Mucosa of descending colon (tissue), 3 donors: Measurements from ENCODE around the gene METTL15. TPM values are rescaled to one million over a fixed set of nuclear protein-coding genes. Genes with fewer than 3 reads are reported as not detected.
A peak's percentile ranks its signal among the peaks of the same experiment; 100 is the strongest.
"Not testable (repeated sequence)": the region's sequence is repeated elsewhere in the genome, so short reads cannot be mapped to it uniquely, and the experiment has no call there.

ENCODE experiments used
- ATAC-seq: fragments of 200-7000 bp; cut with Tn5 transposase; one replicate; pipeline ENCODE4 v1.9.1; 2020; ENCODE audit warnings: mild to moderate bottlenecking, moderate library complexity
- DNase-seq, 3 donors: peaks; one replicate each; pipeline ENCODE4 v3.0.0-alpha.2; 2020
- H3K36me3 ChIP-seq: fragments of 200-600 bp; one replicate; pipeline ENCODE4 v1.8.0; 2021; ENCODE audit warnings: low read depth, mild to moderate bottlenecking
- H3K4me1 ChIP-seq: fragments of 200-600 bp; one replicate; pipeline ENCODE4 v1.8.0; 2021; ENCODE audit warnings: low read depth, mild to moderate bottlenecking
- H3K4me3 ChIP-seq: fragments of 200-600 bp; one replicate; pipeline ENCODE4 v1.8.0; 2021; ENCODE audit warnings: mild to moderate bottlenecking
- H3K9me3 ChIP-seq: fragments of 200-600 bp; one replicate; pipeline ENCODE4 v1.8.0; 2021; ENCODE audit warnings: mild to moderate bottlenecking
- intact Hi-C, 2 donors: fragments of 100-400 bp; cut with DNase I in 1 of 2; cut with micrococcal nuclease in 1 of 2; formaldehyde crosslinking; loops; one replicate each; pipeline versions ENCODE4 v1.11.0 to v1.11.1; 2022; cut with DNase I, micrococcal nuclease
- total RNA-seq, 3 donors: library from RNA; stranded (reverse); fragmentation: NEBNext Ultra II Directional in 2 of 3; extraction: Animal tissue kit (Norgen Biotek cat#: 25700) in 2 of 3; gene quantifications; one replicate each; pipeline versions ENCODE4 v1.2.1 to v1.2.4, GENCODE V29; 2021 to 2023
- TF ChIP-seq, protein P1 (sequence below): fragments of 200-600 bp; IDR thresholded peaks from one replicate; pipeline ENCODE4 v1.8.0; 2022; ENCODE audit warnings: antibody characterized with exemption, mild to moderate bottlenecking
- donor health status: DM: no; HTN: no; CAD: no; lungs with moderate emphysema.
- donor health status: DM: no; HTN: no; CAD: no.
- donor health status: DM: no; HTN: yes; CAD: no.

Gene METTL15
- total RNA-seq, 3 donors from 2014 or later = 16.4 to 23.2 (median 17.1) TPM

DNA sequence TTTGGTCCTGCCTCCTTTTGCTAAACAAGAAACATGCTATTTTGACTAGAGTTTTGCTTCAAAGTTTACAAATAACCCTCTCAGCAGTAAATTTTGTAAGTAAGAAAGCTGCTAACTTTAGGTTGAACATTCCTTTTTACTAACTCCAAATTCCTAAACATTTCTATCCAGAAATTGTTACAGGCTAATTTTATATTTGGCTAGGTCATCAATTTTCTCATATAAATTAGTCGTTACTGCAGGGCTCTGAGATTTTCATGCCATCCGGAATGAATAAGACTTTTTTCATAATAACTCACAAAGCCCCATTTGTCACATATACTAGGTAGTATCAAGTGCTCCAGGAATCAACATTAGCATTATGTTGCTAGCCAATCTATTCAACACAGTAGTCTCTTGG lies 143.1 kb downstream of the METTL15 start:
- DNase-seq (no peak), ATAC-seq (no peak)
- intact Hi-C loops = no loop called here
- H3K36me3 ChIP-seq = no peaks in the 10 kb centered on the region
- H3K9me3 ChIP-seq = no peaks in the 10 kb centered on the region
- H3K4me1 ChIP-seq = no peaks in the 10 kb centered on the region
- no peak overlapping the region for H3K4me3 ChIP-seq
- TF ChIP-seq, protein P1, sequence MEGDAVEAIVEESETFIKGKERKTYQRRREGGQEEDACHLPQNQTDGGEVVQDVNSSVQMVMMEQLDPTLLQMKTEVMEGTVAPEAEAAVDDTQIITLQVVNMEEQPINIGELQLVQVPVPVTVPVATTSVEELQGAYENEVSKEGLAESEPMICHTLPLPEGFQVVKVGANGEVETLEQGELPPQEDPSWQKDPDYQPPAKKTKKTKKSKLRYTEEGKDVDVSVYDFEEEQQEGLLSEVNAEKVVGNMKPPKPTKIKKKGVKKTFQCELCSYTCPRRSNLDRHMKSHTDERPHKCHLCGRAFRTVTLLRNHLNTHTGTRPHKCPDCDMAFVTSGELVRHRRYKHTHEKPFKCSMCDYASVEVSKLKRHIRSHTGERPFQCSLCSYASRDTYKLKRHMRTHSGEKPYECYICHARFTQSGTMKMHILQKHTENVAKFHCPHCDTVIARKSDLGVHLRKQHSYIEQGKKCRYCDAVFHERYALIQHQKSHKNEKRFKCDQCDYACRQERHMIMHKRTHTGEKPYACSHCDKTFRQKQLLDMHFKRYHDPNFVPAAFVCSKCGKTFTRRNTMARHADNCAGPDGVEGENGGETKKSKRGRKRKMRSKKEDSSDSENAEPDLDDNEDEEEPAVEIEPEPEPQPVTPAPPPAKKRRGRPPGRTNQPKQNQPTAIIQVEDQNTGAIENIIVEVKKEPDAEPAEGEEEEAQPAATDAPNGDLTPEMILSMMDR = no peak

DNA sequence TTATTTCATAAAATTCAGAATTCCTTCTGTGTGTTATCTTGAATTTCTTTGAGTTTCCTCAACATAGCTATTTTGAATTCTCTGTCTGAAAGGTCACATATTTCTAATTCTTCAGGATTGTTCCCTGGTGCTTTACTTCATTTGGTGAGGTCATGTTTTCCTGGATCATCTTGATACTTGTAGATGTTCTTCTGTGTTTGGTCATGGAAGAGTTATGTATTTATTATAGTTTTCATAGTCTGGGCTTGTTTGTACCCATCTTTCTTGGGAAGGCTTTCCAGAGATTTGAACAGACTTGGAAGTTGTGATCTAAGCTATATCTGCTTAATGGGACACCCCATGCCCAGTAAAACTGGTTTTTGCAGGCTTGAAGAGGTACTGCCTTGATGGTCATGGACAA lies 149.6 kb downstream of the METTL15 start:
- Histone ChIP-seq H3K4me3 (no peak overlapping the region), H3K9me3 (no peaks in the 10 kb centered on the region), H3K36me3 (no peaks in the 10 kb centered on the region), H3K4me1 (no peaks in the 10 kb centered on the region)
- TF ChIP-seq, protein P1 = no peak
- ATAC-seq (no peak), DNase-seq (no peak)
- intact Hi-C loops = no loop called here

DNA sequence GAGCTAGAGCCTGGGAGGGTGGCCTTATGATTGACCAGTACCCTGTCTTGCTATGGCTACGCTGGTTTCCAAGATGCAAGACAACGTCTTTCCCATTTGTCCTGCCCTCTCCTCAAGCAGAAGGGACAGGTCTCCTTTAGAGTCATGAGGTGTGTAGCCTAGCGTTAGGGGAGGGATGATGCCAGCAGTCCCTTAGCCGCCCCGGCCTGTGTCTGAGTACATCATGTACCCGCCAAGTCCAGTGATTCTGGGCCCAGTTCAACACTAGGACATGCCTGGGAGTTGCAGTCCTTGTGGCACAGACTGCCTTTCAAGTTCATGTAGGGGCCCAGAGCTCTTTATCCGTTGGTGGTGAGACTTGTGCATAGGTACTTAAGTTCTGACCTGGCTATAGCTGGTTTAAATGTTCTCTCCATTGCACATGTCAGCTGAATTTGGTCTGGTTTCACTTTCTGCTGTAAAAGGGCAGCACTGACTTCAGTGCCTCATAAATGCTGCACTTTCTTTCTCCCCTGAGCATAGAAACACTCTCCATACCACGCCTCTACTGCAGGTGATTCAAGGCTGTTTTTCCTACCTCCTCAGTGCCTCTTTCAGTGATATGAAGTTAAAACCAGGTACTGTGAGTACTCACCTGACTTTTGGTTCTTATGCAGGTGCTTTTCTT lies 151.1 kb downstream of the METTL15 start:
- H3K36me3 ChIP-seq = no peaks in the 10 kb centered on the region
- H3K9me3 ChIP-seq = no peaks in the 10 kb centered on the region
- H3K4me1 ChIP-seq = no peaks in the 10 kb centered on the region
- ATAC-seq (peak; percentile 46), DNase-seq (no peak)
- no peak overlapping the region for H3K4me3 ChIP-seq
- TF ChIP-seq, protein P1 = no peak
- intact Hi-C loops = no loop called here

GRCh38 chr11:28268925-28269324 lies 160.7 kb downstream of the METTL15 start:
- Histone ChIP-seq H3K36me3 (no peaks in the 10 kb centered on the region), H3K9me3 (no peaks in the 10 kb centered on the region), H3K4me3 (no peak overlapping the region), H3K4me1 (no peaks in the 10 kb centered on the region)
- no peak for DNase-seq
- TF ChIP-seq, protein P1 = no peak
- intact Hi-C loops = no loop called here
- ATAC-seq = no peak

DNA sequence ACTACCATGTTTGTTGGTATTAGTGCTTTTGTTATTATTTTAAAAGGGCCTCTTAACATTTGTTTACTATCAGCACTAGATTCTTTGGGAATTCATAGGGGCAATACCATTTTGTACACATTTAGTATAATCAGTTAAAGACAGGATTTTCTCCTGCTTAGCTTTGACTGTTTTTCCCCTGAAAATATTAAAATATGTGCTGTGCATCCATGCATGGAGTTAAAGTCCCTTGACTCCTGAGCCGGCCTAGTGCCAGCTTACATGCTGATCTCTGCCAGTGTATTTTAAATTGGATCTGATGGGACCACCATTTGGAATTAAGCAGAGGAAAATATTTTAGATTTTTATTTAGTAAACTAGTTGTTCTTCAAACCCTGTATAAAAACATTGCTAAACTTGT lies 161.4 kb downstream of the METTL15 start:
- H3K4me1 ChIP-seq = no peaks in the 10 kb centered on the region
- intact Hi-C loops = no loop called here
- H3K9me3 ChIP-seq = no peaks in the 10 kb centered on the region
- H3K4me3 ChIP-seq = no peak overlapping the region
- TF ChIP-seq, protein P1 = no peak
- ATAC-seq = no peak
- no peaks in the 10 kb centered on the region for H3K36me3 ChIP-seq
- no peak for DNase-seq

DNA sequence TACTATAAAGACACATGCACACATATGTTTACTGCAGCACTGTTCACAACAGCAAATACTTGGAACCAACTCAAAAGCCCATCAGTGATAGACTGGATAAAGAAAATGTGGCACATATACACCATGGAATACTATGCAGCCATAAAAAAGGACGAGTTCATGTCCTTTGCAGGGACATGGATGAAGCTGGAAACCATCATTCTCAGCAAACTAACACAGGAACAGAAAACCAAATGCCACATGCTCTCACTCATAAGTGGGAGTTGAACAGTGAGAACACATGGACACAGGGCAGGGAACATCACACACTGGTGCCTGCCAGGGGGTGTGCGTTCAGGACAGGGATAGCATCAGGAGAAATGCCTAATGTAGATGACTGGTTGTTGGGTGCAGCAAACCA lies 164.1 kb downstream of the METTL15 start:
- intact Hi-C loops, ATAC-seq, H3K36me3 ChIP-seq, H3K9me3 ChIP-seq, H3K4me3 ChIP-seq, H3K4me1 ChIP-seq, DNase-seq: not testable (repeated sequence)
